Right lobe of liver (tissue), 4 donors: ENCODE results near the gene RNF111.

Experiments used
- CTCF ChIP-seq, 4 donors: fragments of 200-600 bp in 3 of 4; fragments of 450-650 bp in 1 of 4; IDR thresholded peaks; one replicate each; pipeline versions ENCODE4 v1.5.1 to v1.8.0; 2016 to 2022; ENCODE audit warnings: antibody characterized with exemption in 4 of 4, mild to moderate bottlenecking in 2 of 4
- POLR2A ChIP-seq: fragments of 450-650 bp; IDR thresholded peaks from one replicate; pipeline ENCODE4 v1.6.1; 2017; ENCODE audit warnings: antibody characterized with exemption, mild to moderate bottlenecking
- donor health status: DM: no; HTN: no; CAD: no.
- donor health status: DM: no; HTN: no; CAD: no.
- donor health status: DM: no; HTN: yes; CAD: no.

GRCh38 chr15:58957101-58957973, 30.1 kb upstream of the RNF111 start:
- peak; percentile 70 to 84 (median 78) for TF ChIP-seq CTCF (IDR thresholded peaks at IDR 0.05)
- TF ChIP-seq POLR2A: no peak
